Lung microvascular endothelial cell (primary cell): ENCODE data around the gene KRTAP5-9. TPM values are rescaled to one million over a fixed set of nuclear protein-coding genes. Genes with fewer than 3 reads are reported as not detected.
A peak's percentile ranks its signal among the peaks of the same experiment; 100 is the strongest.
"Not testable (repeated sequence)": the region's sequence is repeated elsewhere in the genome, so short reads cannot be mapped to it uniquely, and the experiment has no call there.

ENCODE experiments used
- DNase-seq, 2 donors: peaks; one replicate each; pipeline versions ENCODE4 v3.0.0 to v3.0.0-alpha.2; 2010; ENCODE audit warnings: low read depth in 2 of 2
- total RNA-seq: library from RNA; depleted of rRNA; stranded (reverse); fragments of >200 nt; gene quantifications from 2 replicates; pipeline ENCODE4 v1.2.1, GENCODE V29; 2014

KRTAP5-9 gene
- total RNA-seq, 1 donor from 2014 or later = not detected

DNA sequence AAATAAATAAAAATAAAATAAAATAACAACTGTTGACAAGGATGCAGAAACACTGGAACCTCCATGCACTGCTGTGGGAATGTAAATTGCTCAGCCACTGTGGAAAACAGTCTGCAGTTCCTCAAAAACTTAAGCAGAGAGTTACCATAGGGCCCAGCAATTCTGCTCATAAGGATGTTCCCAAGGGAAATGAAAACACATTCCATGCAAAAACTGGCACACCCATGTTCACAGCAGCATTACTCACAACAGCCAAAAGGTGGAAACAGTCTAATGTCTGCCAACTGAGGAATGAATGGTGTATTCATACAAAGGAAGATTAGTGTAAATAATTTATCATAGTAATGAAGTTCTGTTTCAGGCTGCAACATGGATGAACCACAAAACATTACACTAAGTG, 13.9 kb downstream of the KRTAP5-9 start:
- DNase-seq = no peak

DNA sequence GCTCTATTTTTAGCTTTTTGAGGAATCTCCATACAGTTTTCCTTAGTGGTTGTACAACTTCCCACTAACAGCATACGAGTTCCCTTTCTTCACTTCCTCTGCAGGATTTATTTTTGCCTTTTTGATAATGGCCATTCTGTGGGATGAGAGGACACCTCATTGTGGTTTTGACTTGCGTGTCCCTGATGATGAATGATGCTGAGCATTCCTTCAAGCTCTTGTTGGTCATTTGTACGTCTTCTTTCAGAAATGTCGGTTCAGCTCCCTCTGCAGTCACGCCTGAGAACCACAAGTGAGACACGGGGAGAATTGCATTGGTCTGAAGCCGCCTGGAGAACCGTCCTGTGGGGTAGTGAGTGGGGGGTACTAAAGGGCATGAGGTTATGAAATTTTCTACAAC, 15.2 kb downstream of the KRTAP5-9 start:
- DNase-seq = peak; percentile 71 to 81

DNA sequence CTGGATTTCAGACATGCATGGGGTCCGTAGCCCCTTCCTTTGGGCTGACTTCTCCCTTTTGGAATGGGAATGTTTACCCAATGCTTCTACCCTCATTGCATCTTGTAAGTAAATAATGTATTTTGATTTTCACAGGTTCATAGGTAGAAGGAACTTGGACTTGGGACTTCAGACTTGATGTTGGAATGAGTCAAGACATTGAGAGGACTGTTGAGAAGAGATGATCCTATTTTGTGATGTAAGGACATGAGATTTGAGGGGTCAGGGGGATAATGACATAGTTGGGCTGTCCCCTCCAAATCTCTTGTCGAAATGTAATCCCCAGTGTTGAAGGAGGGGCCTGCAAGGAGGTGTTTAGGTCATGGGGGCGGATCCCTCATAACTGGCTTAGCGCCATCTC, 16.2 kb downstream of the KRTAP5-9 start:
- DNase-seq = no peak

DNA sequence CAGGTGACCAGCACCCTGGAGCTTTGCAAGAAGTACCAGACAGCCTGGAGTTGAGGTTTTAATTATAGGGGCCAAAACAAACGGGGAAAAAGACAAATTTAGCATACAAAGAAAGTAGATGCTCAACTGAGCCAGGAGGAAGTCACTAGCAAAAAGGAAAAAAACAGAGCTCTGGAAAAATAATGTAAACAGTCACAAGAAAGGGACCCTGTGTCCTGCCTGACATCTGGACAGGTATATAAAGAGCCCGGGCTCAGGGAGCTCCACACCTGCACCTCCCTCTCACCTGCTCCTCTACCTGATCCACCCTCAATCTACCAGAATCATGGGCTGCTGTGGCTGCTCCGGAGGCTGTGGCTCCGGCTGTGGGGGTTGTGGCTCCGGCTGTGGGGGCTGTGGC, 17.0 kb downstream of the KRTAP5-9 start, which contains the start of gene KRTAP5-10:
KRTAP5-10 (plus strand) TSS at position 301 of the 400 bp plus-strand sequence; CDS start at position 326, 25 bp downstream.
- DNase-seq = no peak

DNA sequence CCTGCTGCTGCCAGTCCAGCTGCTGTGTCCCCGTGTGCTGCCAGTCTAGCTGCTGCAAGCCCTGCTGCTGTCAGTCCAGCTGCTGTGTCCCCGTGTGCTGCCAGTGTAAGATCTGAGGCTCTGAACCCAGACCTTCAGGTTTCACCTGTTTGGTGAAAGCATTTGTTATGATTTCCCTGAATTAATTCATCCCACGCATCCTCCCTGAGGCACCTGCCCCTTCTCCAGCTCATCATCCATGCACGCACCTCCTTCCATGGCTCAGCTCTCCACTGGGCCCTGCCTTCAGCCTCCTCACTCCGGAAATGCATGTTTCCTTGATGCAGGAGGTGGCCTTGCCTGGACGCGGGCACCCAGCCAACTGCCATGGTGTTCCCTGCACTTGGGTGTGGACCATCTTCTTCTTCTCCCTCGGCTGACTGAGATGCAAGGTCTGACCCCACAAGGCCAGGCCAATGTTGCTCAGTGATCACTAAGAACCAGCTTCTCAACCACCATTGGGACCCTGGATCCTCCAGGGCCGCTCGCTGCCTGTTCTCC, 17.9 kb downstream of the KRTAP5-9 start:
- peak in 1 of 2 donors; percentile 15 for DNase-seq

DNA sequence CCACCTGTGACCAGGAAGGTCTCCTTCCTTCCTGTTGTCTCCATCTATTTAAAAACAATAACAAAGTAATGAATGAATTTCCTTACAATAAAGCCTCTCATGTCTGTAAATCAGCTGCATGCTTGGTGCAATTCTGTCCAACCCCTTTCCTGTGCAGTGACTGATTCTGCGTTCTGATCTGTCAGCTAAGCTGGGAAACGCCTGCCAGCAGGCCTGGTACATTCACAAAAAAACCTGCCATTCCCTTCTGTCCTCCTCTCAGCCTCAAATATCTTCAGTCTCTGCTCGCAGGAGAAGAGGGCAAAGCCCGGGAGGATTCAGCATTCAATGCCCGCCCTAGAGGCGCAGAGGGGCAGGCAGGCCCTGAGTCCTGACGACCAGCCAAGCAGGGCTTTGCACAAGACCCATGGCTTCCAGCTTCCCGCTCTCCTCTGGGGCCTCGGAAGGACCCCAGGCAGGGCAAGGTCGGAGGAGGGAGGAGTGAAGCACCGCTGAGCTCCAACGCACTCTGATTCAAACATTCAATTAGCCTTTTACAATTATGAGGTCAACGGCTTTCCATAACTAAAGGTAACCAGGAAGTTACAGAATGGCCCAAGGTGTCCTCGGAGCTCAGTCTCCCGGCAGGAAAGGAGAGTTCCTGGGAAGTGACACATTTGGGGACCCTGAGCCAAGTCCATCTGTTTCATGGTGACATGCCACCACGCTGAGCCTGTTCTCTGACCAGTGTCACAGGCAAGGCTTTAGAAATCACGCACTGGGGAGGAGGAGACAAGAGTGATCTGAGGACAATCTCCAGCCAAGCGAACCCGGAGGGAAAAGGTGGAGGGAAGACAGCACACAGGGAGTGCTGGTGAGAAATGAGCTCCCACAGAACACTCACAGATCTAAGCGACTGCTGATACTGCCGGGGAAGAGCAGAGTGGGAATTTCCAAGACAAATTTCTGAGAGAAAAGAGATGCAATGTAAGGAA, 18.7 kb downstream of the KRTAP5-9 start:
- DNase-seq = not testable (repeated sequence)

DNA sequence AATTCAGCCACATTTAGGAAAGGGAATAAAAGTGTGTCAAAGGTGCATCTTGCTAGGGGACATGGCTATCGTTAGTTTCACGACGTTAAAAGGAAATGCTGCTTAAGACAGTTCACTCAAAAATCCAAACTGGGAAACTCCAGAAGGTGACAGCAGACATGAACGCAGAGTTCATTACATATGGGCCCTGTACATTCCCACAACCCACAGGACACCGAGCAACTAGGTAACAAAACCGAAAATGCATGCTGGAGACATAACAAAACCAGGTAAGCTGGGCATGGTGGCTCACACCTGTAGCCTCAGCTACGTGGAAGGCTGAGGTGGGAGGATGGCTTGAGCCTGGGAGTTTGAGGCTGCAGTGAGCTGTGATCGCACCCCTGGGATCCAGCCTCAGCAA, 19.4 kb downstream of the KRTAP5-9 start:
- DNase-seq = not testable (repeated sequence)

DNA sequence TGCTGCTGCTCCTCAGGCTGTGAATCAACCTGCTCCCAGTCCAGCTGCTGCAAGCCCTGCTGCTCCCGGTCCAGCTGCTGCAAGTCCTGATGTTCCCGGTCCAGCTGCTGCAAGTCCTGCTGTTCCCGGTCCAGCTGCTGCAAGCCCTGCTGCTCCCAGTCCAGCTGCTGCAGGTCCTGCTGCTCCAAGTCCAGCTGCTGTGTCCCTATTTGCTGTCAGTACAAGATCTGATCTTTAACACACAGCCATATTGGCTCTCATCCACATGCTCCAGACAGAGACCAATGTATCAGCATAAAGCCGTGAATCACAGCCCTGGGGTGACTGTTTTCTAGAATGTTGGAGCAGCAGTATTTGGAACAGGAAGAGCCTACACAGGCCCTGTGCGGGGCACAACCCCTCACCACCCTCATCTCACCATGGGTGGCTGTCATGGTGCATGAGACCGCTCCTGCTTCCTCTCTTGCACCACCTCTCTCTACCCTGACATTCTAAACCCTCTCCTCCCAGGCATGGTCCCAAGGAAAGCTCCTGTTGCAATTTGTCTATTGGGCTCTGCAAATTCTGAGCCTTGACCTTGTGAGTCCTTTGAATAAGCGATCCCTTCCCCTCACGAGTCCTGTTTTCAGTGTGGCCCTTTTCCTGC, 20.6 kb downstream of the KRTAP5-9 start:
- DNase-seq = no peak

DNA sequence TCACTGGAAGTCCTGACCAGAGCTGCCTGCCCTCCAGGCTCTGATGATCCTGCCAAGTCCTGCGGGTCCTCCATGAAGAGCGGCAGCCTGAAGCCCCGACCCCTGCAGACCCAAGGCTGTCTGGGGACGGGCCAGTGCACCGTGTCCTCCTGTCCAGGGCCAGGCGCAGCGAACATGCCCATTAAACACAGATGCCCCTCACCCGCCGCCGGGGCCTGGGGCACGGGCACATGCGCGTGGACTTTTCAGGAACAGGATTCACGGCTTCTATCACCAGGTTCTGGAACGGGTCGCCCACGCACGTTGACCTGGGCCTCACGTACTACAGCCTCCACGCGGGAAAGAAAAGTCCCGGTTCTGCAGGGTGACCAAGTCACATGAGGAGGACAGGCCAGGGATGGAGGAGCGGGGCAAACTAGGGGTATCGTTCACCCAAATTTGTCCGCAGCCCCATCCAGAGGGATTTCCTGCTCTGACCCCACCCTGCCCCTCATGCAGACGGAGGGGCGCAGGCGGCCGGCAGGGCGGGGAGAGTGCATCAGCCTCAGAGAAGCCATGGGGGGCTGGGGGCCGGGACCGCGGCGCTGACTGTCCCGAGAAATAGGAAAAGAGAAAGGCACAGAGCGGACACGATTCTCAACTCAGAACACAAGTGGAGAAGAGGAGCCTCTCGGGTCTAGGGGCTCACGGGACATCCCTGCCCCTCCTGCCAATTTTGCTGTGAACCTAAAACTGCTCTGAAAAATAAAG, 23.1 kb downstream of the KRTAP5-9 start:
- not testable (repeated sequence) for DNase-seq

DNA sequence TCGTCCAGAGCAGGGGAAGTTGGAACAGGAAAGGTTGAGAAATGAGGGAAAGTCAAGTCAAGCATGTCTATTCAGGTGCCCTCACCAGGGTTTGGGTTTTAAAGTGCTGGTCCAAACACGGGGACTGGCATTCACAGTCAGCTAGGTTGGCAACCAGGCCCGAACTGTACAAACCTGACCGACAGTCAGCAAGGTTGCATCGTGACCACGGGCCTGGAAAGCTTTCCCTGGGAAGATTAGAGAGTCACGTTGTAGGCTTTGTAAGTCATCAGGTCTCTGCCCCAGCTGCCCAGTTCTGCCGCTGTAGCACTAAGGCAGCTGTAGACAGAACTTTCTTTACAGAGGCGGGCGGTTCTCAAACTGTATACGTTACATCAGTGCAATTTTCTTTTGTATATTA, 24.6 kb downstream of the KRTAP5-9 start:
- DNase-seq = no peak

DNA sequence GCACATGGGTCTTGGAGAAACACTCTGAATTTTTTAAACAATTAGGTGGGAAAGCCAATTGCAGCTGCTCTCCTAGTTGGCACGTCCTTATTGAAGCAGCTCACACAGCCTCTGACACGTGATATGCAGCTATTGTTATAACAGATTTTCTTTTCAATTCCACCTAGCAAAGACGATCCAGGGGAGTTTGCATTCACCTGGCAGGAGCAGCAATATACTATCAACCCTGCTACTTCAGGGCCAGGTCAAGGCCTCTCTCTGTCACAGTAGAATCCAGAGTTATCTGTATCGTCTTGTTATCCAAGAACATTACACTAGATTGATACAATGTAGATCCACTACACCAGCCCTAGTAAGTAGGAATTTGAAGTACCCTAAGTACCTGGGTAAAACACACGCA, 26.2 kb downstream of the KRTAP5-9 start:
- DNase-seq = no peak

DNA sequence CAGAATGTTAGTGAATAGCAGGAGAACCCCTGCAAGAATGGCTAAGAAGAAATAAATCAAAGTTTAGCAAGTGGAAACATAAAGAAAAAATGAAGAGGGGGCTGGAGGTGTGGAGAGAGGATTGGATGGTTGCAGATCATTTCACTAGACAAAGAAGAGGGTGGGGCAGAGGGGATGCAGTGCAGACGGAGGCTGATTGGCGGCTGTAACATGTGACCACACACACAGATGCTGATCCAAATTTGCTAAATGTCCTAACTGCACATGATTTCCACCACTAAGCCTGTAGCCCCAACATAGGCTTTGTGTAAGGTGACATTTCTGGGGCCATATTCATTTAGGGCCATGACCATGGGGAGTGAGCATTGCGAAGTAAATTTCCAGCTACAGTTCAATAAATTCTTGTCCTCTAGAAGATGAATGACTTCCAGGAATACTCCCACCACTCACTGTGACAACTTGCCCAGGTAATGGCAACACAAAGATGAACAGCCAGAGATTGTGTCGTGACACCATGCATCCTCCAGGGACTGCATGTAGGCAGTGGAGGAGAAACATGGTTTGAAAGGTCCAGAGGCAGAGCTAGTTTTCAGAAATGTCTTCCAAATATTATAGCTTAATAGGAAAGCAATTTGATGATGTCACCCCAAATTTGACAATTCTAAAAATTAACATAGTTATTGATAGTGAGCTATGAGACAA, 27.7 kb downstream of the KRTAP5-9 start:
- DNase-seq = no peak

DNA sequence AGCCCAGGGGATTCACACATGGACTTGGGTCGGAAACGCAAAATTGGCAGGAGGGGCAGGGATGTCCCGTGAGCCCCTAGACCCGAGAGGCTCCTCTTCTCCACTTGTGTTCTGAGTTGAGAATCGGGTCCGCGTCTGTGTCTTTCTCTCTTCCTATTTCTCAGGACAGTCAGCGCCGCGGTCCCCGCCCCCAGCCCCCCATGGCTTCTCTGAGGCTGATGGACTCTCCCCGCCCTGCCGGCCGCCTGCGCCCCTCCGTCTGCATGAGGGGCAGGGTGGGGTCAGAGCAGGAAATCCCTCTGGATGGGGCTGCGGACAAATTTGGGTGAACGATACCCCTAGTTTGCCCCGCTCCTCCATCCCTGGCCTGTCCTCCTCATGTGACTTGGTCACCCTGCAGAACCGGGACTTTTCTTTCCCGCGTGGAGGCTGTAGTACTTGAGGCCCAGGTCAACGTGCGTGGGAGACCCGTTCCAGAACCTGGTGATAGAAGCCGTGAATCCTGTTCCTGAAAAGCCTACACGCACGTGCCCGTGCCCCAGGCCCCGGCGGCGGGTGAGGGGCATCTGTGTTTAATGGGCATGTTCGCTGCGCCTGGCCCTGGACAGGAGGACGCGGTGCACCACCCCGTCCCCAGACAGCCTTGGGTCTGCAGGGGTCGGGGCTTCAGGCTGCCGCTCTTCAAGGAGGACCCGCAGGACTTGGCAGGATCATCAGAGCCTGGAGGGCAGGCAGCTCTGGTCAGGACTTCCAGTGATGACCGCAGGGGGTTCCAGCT, 28.7 kb downstream of the KRTAP5-9 start:
- not testable (repeated sequence) for DNase-seq

DNA sequence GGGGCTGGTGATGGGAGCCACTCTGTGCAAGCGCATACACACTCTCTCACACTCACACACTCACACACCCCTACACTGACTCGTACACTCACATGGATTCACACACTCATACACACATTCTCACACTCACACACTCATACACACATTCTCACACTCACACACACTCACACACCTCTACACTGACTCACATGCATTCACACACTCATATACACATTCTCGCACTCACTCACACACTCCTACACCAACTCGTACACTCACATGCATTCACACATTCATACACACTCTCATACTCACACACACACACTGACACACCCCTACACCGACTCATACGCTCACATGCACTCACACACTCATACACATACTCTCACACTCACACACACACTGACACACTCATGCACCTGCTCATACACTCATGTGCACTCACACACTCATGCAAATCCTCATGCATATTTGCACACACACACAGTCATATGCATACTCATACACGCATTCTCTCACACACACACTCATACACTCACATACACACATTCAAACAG, 29.3 kb downstream of the KRTAP5-9 start:
- DNase-seq = no peak

DNA sequence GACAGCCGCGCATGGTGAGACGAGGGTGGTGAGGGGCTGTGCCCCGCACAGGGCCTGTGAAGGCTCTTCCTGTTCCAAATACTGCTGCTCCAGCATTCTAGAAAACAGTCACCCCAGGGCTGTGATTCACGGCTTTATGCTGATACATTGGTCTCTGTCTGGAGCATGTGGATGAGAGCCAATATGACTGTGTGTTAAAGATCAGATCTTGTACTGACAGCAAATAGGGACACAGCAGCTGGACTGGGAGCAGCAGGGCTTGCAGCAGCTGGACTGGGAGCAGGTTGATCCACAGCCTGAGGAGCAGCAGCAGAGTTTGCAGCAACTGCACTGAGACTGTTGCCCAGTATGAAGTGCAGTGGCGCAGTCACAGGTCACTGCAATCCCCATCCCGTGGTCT, 31.3 kb downstream of the KRTAP5-9 start:
- not testable (repeated sequence) for DNase-seq

DNA sequence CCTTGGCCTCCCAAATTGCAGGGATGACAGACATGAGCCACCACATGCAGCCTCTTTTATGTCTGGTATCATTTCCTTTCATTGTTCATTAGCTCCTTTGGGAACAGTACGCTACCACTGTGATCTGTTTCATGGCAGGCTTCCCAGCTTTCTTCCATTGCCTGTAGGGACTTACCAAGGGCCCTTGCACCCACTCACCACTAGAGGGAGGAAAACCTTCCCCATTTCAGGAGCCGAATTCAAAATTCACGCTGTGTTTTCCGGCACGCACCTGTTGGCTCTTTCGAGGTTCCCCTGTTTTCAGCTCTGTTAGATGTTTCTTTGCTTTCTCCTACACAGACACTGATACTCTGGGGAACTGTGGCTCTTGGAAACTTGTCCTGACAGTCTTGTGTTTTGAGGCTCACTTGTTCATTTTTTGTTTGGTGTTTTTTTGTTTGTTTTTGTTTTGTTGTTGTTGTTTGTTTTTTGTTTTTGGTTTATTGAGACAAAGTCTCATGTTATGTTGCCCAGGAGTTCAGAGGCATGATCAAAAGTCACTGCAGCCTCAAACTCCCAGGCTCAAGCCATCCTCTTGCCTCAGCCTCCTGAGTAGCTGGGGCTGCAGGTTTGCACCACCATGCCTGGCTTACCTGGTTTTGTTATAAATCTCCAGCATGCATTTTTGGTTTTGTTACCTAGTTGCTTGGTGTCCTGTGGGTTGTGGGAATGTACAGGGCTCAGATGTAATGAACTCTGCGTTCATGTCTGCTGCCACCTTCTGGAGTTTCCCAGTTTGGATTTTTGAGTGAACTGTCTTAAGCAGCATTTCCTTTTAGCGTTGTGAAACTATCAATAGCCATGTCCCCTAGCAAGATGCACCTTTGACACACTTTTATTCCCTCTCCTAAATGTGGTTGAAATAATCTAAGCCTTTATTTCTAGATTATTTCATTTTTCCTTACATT, 32.1 kb downstream of the KRTAP5-9 start:
- DNase-seq = peak; percentile 86 to 92

DNA sequence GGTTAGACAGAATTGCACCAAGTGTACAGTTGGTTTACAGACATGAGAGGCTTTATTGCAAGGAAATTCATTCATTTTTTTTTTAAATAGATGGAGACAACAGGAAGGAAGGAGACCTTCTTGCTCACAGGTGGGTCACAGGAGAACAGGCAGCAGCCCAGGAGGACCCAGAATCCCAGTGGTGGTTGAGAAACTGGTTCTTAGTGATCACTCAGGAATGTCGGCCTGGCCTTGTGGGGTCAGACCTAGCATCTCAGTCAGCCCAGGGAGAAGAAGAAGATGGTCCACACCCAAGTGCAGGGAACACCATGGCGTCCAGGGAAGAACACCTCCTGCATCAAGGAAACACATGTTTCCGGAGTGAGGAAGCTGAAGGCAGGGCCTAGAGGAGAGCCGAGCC, 33.6 kb downstream of the KRTAP5-9 start:
- DNase-seq = peak in 1 of 2 donors; percentile 8

DNA sequence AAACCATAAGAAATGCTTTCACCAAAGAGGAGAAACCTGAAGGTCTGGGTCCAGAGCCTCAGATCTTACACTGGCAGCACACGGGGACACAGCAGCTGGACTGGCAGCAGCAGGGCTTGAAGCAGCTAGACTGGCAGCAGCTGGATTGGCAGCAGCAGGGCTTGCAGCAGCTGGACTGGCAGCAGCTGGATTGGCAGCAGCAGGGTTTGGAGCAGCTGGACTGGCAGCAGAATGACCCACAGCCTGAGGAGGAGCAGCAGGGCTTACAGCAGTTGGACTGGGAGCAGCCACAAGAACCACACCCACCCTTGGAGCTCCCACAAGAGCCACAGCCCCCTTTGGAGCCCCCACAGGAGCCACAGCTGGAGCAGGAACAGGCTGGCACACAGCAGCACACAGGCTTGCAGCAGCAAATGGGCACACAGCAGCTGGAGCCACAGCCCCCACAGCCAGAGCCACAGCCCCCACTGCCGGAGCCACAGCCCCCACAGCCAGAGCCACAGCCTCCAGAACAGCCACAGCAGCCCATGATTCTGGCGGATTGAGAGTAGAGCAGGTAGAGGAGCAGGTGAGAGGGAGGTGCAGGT, 34.2 kb downstream of the KRTAP5-9 start, which contains the start of gene KRTAP5-11:
KRTAP5-11 (minus strand) TSS at position 567 of the 587 bp plus-strand sequence; CDS start at position 529, 38 bp downstream.
- no peak for DNase-seq
